T1000 (cell line): ENCODE data around the gene MT1X.

ENCODE experiments used
- DNase-seq: peaks from one replicate; lab custom pipeline; 2025; ENCODE audit warnings: mixed read lengths; lab: John Stamatoyannopoulos, UW

MT1X gene

DNA sequence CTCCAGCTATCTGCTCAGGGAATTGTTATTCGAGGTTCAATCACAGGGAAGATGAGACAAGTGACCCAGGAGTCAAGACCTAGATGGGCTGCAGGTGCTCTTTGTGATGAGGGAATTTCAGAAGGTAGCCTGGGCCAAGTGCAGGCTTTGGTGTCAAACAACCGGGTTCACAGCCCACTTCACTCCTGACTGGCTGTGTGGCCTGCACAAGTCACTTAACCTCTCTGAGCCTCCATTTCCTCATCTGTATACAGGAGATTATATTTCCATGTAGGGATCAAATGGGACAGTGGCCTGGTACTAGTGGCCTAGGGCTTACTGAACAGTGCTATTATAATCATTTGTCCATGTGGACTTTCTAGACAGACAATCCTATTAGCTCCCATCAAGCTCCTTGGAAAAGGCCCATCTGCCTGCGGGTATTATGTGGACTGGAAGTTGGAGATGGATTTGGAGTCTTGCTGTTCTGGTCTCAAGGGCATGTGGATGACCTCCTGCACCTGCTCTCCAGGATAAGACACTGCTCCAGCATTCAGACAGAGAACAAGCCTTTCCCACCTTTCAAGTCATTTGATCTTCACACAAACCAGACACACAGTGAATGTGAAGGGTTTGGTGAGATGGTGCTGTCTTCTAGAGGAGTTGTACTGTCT is 3.1 kb upstream of the MT1X start:
- DNase-seq = no peak

DNA sequence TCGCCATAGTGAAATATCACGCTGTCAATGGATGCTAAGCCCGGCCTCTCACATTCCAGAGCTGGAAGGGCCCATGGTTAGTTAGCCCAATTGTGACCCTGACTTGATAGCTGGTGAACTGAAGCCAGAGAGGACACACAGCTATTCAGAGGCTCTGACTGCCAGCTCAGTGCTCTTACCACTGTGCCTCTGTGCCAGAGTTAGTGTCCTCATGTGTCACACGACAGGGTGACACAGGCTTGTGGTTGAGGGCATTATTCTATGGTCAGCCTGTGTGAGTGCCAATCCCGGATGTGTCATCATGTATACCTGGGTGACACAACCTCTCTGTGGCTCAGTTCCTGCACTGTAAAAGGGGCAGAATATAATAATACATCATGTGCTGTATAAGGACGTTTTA is 2.5 kb upstream of the MT1X start:
- no peak for DNase-seq

DNA sequence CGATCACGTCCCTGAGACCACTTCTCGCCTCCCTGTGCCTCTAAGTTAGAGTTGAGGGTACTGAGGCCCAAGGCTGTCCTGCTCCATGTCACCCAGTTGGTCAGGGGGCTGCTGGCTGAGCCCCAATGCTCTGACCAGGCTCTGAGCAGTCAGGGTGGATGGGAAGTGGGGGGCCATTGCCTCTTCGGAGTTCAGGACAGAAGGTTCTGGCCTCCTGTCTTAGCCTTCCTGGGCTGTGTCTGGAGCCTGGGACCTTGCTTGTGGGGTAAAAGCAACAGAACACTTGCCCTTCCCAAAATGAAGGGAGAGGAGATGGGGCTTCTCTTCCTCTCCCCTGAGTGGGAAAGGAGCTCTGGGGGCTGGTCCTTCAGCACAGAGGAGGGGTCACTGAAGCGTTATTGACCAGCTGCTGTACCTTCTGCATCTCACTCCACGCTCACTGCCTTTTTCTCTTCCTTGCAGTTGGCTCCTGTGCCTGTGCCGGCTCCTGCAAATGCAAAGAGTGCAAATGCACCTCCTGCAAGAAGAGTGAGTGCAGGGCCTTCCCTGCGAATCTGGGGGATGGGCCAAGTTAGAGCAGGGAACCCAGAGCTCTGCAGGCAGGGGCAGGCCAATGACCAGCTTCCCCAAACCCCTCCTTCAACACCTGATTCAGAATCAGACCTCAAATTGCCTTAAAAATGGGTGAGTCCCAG is 580 bp downstream of the MT1X start:
- no peak for DNase-seq

DNA sequence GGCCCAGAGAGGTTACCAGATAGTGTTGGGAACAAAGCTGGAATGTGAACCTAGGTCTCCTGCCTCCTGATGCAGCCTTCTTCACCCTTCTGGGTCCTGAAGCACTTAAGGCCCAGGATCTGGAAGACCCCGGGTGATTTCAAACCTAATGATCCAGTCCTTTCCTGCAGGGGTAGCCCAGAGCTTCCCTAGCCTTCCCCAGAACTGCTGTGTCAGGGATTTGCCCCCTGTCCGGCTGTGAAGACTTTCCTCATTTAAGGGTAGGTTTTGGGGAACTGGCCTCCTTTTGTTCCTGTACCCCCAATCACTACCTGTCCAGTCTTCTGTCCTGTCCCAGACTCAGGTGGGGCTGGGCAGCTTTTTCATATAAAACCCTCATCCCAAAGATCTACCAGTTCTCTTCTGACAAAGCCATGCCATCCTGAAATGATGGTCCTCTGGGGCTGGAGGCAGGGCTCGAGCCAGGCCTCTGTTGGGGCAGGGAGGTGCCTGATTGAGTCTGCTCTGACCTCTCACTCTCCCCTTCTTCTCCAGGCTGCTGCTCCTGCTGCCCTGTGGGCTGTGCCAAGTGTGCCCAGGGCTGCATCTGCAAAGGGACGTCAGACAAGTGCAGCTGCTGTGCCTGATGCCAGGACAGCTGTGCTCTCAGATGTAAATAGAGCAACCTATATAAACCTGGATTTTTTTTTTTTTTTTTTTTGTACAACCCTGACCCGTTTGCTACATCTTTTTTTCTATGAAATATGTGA is 1.3 kb downstream of the MT1X start:
- no peak for DNase-seq

DNA sequence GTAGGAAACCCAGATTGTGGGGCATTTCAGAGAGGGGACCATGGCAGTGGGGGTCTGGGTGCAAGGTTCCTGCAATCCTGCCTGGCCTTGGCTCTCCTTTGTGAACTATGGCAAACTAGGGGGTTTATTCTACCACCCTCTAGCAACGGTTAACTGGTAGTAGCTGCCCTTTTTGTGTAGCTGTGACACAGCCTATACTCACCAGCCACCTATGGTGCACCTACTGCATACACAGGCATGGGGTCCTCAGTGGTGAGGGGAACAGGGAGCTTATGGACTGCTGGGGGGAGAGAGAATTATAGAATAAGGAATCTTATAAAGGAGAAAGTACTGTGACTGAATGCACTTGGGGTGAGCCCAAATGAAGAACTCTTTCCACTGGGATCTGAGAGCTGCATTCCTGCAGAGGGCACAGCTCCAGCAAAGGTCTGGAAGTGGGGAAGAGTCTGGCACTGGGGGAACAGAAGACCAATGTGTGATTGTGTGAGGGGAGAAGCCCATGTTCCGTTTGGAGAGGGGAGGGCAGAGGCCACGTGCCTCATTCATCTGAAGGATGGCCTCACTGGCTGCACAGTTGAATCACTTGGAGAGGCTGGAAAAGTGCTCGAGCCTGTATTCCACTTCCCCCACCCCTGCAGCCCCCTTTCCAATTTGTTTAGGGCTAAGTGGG is 2.1 kb downstream of the MT1X start:
- DNase-seq = no peak

DNA sequence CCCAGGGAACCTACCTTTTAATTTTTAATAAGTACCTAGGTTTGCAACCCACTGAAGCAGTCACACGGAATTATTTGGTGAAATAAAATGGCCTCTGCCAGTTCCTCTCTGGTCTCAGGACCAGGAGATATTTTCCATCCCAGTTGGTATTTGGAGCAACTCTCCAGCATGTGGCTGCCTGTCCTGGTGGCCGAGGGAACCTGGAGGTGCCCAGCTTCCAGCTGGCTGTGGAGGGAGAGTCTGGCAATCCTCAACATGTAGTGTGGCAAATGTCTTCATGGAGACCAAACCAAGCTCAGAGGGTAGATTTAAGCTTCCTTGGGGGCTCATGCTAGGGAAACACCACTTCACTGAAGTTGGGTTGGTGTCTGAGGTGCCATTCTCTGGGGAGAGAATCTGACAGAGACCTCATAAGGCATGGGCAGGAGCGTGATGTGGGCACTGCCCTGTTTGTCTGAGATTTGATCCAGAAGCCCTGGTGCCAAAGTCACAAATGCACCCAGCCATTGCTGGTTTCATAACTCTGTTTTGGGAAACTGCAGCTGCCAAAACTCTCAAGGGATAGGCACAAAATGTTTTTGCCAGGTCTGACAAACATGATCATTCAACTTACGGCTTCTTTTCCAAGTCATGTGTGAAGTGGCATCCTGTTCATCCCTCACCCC is 2.8 kb downstream of the MT1X start:
- no peak for DNase-seq

DNA sequence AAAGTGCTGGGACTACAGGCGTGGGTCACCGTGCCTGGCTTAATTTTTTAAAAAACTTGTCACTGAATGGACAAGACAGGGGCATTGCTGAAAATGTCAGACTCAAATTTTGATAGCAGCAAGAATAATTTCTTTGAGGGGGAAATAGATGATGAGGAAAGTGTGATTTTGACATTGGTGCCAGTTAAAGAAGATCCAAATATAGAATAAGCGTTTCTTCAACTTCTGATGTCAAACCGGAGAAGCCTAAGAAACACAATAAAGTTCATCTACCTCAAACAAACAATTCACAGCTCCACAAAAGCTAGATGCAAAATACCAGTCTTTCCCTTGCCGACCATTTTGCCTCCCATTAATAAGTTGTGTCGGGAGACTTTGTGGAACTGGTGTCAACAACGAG is 4.5 kb downstream of the MT1X start:
- no peak for DNase-seq

DNA sequence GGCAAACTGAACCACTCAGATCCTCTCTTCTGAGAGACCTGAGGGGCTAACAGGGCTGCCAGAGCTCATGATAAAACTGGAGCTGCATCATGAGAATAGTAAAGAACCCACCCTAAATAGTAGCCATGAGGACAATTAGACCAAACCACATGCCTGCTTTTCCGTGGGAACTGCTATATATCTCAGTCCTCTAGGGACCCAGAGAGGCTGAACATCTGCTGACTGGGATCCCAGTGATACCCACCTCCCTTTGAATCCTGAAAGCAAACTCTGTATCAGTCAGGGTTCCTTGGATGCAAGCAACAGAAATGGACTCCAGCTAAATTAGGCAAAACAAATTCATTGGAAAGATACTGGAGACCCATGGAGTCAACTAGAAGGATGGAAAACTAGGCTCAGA is 6.5 kb downstream of the MT1X start:
- DNase-seq = no peak

DNA sequence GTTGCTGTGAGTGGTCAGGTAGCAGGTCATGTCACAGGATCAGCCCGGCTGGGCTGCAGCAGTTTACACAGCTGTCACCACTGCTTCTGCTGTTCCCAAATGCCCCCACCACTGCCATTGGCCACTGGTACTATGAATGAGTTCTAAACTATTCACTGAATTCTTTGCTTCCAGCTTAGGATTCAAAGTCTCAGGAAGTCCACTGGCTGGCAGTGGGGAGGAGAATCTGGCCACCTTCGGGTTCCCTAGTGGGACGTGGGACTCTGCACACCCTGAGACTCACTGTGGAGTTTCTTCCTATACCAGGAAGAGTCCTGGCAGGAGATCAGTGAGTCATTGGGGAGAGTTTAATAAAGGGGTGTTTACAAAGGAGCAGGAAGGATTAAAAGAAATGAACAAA is 6.9 kb downstream of the MT1X start:
- no peak for DNase-seq

DNA sequence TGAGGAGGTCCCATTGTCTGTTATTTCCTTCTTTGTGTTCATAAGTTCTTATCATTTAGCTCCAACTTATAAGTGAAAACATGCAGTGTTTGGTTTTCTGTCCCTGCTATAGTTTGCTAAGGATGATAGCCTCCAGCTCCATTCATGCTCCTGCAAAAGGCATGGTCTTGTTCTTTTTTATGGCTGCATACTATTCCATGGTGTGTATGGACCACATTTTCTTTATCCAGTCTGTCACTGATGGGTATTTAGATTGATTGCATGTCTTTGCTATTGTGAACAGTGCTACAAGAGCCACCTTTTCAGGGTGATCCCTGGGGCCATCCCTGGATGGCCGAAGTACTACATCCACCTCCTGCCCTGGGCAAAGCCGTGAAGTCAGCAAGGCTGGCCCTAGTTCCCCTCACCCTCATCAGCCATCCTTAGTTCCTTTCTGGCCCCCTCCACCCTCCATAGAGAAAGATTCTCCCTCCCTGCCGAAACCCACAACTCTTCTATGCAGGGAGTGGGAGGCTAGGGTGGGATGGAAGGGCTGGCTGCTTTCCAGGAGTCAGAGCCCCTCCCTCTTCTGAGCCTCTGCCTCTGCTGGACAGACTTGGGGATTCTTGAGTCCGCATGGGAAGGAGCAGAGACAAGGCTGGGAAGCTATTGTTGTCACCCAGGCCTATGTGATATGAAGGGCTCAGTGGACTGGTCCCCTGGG is 8.3 kb downstream of the MT1X start:
- DNase-seq = no peak

DNA sequence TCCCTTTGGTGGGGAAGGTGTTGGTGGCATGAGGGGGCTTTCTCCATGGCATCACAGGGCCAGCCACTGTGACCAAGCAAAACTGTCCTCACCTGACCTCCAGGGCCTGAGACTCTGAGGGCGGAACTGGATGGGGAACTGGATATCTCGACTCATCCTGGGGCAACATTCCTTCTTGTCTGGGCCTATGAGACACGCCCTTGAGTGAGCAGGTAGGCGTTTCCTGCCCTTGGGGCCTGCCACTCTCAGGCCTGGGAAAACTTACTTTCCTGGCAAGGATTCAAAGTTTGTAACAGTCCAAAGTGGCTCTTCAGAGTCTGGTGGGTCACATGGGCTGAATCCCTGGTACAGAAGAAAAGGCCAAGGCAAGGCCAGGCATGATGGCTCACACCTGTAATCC is 9.6 kb downstream of the MT1X start:
- DNase-seq = no peak

DNA sequence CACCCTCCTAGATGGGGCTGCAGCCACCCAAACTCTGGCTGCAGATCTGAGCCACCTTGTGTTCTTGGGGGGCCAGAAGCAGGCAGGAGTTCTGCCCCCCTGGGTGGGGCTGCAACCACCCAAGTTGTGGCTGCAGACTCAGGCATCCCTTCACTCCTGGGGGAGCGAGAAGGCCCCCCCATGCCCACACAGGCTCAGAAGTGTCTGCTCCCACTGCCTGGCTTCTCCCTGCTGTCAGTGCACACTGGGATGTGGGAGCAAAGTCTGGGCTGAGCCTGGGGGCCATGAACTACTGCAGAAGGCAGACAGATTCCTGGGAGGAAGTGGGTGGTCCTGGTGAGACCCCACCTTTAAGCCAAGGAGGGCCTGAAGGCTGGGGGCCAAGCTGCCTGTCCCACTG is 13.0 kb downstream of the MT1X start:
- DNase-seq = no peak

DNA sequence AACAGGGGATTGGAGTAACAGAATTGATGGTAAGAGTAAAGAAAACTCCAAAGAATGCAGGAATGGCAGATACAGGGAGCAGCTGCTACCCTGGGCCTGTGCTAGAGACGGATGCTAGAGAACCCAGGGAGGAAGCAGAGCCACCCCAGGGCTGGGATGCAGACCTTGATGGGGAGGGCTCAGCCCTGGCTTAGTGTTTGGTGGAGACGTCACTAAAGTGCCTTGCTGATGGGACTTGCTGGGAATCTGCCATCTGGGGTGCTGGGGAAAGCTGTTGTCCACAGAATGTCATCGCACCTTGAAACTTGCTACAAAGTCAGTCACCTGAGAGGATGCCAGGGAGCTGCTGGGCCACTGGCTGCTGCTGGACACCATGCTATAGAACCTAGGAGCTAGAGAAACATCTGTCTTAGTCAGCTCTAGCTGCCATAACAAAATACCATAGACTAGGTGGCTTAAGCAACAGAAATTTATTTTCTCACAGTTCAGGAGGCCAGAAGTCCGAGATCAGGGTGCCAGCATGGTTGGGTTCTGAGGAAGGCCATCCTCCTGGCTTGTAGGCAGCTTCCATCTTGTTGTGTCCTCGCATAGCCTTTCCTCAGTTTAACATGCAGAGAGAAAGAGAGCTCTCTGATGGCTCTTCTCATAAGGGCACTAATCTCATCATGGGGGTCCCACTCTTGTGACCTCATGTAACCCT is 15.3 kb downstream of the MT1X start:
- no peak for DNase-seq

DNA sequence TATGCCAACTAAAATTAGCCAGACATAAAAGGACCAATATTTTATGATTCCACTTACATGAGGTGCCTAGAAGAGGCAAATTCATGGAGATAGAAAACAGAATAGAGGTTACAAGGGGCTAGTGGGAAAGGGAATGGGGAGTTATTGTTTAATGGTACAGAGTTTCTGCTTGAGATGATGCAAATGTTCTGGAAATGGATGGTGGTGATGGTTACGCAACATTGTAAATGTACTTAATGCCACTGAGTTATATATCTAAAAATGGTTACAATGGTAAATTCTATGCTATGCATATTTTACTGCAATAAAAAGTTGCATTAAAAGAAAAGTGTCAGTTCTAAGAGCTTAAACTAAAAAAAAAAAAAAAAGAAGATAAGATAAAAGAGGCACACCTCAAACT is 17.9 kb downstream of the MT1X start:
- no peak for DNase-seq

DNA sequence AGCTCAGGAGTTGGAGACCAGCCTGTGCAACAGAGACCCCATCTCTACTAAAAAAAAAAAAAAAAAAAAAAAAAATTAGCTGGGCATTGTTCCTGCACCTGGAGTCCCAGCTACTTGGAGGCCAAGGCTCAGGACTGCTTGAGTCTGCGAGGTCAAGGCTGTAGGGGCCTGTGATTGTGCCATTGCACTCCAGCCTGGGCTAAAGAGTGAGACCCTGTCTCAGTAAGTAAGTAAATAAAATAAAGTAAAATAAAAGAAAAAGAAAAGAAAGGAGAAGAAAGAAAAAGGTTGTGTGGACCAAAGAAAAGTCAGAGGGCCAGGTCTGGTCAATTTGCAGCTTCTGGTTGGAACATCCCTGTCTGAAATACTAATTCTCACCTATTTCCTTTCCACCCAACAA is 18.4 kb downstream of the MT1X start:
- no peak for DNase-seq

DNA sequence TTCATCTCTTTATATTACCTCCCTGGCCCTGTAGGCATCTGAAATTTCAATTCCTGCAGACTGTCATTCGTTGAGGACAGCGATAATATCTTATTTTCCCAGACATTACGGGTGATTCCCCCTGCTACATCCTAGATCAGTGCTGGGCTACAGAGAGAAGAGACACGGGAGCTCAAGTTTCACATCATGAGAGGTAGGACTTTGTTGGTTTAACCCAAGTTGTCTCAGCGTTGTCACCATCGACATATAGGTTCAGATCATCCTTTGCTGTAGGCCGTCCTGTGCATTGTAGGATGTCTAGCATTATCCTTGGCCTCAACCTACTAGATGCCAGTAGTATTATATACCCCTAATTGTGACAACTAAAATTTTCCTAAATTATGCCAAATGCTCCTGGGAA is 19.3 kb downstream of the MT1X start:
- DNase-seq = no peak

DNA sequence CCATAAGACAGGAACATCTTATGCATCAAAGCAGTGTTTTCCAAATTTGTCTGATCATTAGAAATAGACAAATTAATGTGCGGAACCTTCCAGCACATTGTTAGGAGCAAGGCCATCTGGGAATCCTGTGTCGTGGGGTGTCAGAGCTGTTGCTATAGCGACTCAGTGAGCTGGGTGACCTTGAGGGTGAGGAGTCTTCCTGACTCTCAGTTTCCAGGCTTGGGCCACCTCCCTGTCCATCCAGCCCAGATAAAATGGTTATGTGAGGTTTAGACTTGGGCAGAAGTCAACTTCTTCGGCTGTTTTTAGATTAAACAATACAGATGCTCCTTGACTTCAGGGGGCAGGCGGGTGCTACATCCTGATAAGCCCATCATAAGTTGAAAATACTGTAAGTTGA is 20.6 kb downstream of the MT1X start:
- DNase-seq = no peak

DNA sequence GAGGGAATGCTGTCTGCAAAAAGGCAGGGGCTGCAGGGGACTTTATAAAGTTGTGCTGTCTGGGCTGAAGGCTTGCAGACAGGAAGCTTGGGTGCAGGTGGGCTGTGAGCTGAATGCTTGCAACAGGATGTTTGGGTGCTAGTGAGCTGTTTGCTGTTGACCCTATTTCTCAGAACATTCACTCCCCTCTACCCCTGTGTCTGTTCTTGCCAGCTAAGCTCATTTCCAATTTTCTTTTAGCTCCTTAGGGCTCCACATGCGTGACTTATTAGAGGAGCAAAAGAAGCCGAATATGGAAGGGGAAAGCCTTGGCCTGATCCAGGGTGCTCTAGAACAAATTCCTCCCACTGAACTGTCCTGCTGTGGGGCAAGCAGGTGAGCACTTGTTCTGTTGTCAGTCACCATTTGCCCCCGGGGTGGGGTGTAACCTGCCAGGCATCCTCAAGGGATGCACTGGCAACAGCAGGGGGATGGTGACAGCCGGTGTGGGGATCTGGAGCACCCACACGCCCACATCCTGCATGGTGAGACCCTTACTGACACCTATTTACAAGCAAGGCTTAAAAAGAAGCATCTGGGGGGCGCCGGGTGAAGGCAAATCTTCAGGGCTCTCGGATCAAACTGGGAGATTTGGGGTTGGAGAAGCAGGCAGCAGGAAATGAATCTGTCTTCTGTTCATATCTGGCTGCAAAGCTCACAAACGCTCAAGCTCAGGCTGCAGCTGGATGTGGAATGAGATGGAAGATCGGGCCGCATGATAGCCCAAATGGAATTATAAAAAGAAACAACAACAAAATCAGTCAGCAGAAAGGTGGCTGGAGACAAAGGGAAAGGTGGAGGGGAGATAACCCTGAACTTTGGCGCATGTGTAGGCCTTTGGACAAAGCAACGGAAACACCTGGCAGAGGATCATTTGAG is 26.5 kb downstream of the MT1X start:
- DNase-seq = no peak

DNA sequence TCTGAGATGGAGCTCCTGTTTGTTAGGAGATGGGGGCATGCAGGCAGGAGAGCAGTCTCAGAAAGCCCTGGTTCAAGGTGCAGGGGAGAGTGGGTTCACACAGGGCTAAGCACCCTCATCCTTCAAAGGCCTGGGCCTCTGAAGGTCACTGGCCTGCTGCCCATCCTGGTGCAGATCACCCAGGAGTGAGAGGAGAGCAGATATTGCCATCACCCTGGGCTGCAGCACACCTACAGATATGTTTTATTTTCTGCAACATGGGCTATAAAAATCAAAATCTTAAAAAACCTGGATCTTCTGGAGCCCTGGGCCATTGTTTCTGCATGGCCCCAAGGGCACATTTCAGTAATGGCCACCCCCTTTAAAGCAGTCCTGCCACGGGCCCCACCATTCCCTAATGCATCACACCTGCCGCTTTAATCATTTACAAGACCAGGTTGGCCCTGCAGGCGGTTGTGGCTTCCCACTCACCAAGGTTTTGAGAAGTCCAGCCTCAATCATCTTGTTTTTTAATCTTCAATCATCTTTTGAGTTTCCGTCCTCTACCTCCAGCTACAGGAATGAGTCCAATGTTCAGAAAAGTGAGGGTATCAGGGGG is 27.3 kb downstream of the MT1X start:
- DNase-seq = no peak
